ENCODE measurements around the gene GNMT.

The GNMT gene

GRCh38 chr6:42971746-42972327 is 11.3 kb downstream of the GNMT start:
- H3K27me3 ChIP-seq (ENCODE audit: insufficient read depth, low read depth) = no peaks in the 10 kb centered on the region
- H4K20me1 ChIP-seq (ENCODE audit: insufficient read depth) = no peaks in the 10 kb centered on the region
- H3K27ac ChIP-seq = no peak overlapping the region

GRCh38 chr6:42973926-42974325 is 13.4 kb downstream of the GNMT start:
- Histone ChIP-seq H3K79me2 (ENCODE audit: insufficient read depth, low read depth) (peaks cover 11% of the 10 kb centered on the region), H3K36me3 (ENCODE audit: insufficient read depth) (no peaks in the 10 kb centered on the region), H3K4me2 (no peak overlapping the region), H3K4me1 (ENCODE audit: low read depth, poor library complexity, severe bottlenecking) (peaks cover 9% of the 10 kb centered on the region), H2AFZ (ENCODE audit: low read depth) (no peak overlapping the region), H4K20me1 (ENCODE audit: insufficient read depth) (no peaks in the 10 kb centered on the region), H3K9ac (no peak overlapping the region), H3K4me3 (IDR thresholded peaks at IDR 0.05; ENCODE audit: insufficient read depth, low read depth, low read length) (no peak overlapping the region), H3K27me3 (ENCODE audit: insufficient read depth, low read depth) (no peaks in the 10 kb centered on the region), H3K27ac (no peak overlapping the region)
- TF ChIP-seq CTCF (conservative IDR thresholded peaks at IDR 0.05; ENCODE audit: low read depth, low read length) = no peak

More at GRCh38 chr6:42971746-42972327, 11.3 kb downstream of the GNMT start:
- H3K79me2 ChIP-seq (ENCODE audit: insufficient read depth, low read depth) = no peaks in the 10 kb centered on the region
- H3K4me1 ChIP-seq (ENCODE audit: low read depth, poor library complexity, severe bottlenecking) = no peaks in the 10 kb centered on the region
- no peak overlapping the region for H3K9ac ChIP-seq
- H3K4me2 ChIP-seq = no peak overlapping the region
- H2AFZ ChIP-seq (ENCODE audit: low read depth) = no peak overlapping the region
- no peak overlapping the region for H3K4me3 ChIP-seq (IDR thresholded peaks at IDR 0.05; ENCODE audit: insufficient read depth, low read depth, low read length)
- H3K36me3 ChIP-seq (ENCODE audit: insufficient read depth) = no peaks in the 10 kb centered on the region
- no peak for TF ChIP-seq CTCF (conservative IDR thresholded peaks at IDR 0.05; ENCODE audit: low read depth, low read length)

- Histone ChIP-seq H3K36me3 (ENCODE audit: insufficient read depth) (no peaks in the 10 kb centered on the region), H3K9ac (no peak overlapping the region), H4K20me1 (ENCODE audit: insufficient read depth) (no peaks in the 10 kb centered on the region), H3K27me3 (ENCODE audit: insufficient read depth, low read depth) (no peaks in the 10 kb centered on the region), H3K4me3 (IDR thresholded peaks at IDR 0.05; ENCODE audit: insufficient read depth, low read depth, low read length) (no peak overlapping the region), H2AFZ (ENCODE audit: low read depth) (no peak overlapping the region), H3K27ac (no peak overlapping the region), H3K4me1 (ENCODE audit: low read depth, poor library complexity, severe bottlenecking) (peaks cover 11% of the 10 kb centered on the region), H3K79me2 (ENCODE audit: insufficient read depth, low read depth) (peaks cover 11% of the 10 kb centered on the region), H3K4me2 (no peak overlapping the region)
- TF ChIP-seq CTCF (conservative IDR thresholded peaks at IDR 0.05; ENCODE audit: low read depth, low read length) = no peak
Measured at GRCh38 chr6:42974919-42975505, 14.5 kb downstream of the GNMT start.

GRCh38 chr6:42978487-42978838 is 17.9 kb downstream of the GNMT start:
- H3K79me2 ChIP-seq (ENCODE audit: insufficient read depth, low read depth) = peaks cover 11% of the 10 kb centered on the region
- no peak for TF ChIP-seq CTCF (conservative IDR thresholded peaks at IDR 0.05; ENCODE audit: low read depth, low read length)
- H3K27me3 ChIP-seq (ENCODE audit: insufficient read depth, low read depth) = no peaks in the 10 kb centered on the region
- H3K9ac ChIP-seq = peak overlapping the region; percentile 91
- H4K20me1 ChIP-seq (ENCODE audit: insufficient read depth) = no peaks in the 10 kb centered on the region
- peak overlapping the region; percentile 97 for H2AFZ ChIP-seq (ENCODE audit: low read depth)
- H3K27ac ChIP-seq = peak overlapping the region; percentile 72
- peaks cover 14% of the 10 kb centered on the region for H3K4me1 ChIP-seq (ENCODE audit: low read depth, poor library complexity, severe bottlenecking)
- peak overlapping the region; percentile 95 for H3K4me2 ChIP-seq
- no peak overlapping the region for H3K4me3 ChIP-seq (IDR thresholded peaks at IDR 0.05; ENCODE audit: insufficient read depth, low read depth, low read length)
- no peaks in the 10 kb centered on the region for H3K36me3 ChIP-seq (ENCODE audit: insufficient read depth)
